ENCODE data around the gene PTBP1.
"Not testable (repeated sequence)": the region's sequence is repeated elsewhere in the genome, so short reads cannot be mapped to it uniquely, and the experiment has no call there.

Gene PTBP1

DNA sequence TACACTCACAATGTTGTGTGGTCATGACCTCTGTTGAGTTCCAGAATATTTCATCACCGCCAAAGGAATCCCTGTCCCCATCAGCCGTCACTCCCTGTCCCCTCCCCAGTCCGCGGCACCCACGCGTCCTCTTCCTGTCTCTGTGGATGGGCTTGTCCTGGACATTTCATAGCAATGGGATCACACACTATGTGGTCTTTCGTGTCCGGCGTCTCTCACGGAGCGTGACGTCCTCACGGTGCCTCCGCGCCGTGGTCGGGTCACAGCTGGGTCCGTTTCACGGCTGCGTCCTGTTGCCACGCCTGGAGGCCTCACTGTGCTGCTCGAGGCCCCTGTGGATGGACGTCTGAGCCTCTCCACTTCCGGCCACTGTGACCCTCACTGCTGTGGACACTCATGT, 37.0 kb downstream of the PTBP1 start:
- DNase-seq: no peak

DNA sequence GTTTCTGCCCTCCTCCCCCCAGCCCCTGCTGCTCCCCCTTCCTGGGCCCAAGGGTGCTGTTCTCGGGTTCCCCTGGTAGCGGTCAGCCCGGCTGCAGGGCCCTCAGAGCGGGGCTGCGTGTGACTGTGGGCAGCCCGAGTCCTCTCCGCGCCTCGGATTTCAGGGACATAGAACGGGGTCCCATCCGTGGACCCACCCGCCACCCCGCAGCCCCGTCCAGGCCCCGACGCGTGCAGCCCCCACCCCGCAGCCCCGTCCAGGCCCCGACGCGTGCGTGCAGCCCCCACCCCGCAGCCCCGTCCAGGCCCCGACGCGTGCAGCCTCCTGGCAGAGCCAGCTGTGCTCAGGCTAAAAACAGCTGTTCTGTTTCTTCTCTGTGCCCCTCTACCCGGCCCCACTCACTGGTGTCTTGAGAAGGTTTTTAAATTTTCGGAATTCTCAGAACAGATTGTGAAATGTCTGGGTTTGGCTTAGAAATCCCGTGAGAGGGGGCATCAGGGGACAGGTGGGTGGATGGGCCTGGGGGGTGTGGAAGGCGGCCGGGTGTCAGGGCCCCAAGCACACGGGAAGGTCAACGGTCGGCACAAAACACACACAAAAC, 38.1 kb downstream of the PTBP1 start:
- DNase-seq: no peak

DNA sequence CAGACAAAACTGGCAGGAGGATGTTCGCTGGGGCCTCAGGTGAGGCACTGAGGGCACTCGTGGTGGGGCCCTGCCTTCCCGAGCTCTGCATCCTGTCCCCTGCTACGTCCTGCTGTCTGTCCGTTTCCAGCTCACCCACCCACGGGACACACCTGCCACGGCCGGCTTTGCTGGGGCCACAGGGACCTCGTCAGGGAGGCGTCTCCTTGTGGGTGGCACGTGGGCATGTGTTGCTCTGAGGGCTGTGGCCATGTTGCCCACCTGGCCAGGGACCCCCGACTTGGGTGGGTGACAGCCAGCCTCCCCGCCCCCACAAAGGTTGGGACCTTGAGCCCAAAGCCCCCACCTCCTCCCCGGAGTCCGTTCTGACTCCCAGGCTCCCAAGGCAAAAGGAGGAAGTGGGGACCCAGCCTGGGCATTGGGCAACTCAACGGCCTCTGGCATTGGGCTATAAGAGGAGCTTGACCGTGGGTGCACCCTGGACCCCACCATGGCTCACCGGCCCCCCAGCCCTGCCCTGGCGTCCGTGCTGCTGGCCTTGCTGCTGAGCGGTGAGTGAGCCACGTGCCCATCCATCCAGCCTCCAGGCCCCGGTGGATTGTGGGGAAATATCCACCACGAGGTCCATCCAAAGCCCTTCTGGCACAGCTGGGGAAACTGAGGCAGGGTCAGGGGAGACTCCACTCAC, 43.4 kb downstream of the PTBP1 start, which contains the start of gene PRTN3:
TSS of gene PRTN3 (plus strand) at position 481 of the 688 bp plus-strand sequence. CDS start at position 491, 10 bp downstream.
- DNase-seq: no peak

DNA sequence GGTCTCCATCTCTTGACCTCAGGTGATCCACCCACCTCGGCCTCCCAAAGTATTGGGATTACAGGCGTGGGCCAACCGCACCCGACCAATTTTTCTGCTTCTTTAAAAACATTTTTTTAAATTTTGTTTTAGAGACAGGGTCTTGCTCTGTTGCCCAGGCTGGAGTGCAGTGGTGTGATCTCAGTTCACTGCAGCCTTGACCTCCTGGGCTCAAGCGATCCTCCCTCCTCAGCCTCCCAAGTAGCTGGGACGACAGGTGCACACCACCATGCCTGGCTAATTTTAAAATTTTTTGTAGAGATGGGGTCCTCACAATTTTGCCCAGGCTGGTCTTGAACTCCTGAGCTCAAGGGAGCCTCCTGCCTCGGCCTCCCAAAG, 45.5 kb downstream of the PTBP1 start:
- DNase-seq: not testable (repeated sequence)

DNA sequence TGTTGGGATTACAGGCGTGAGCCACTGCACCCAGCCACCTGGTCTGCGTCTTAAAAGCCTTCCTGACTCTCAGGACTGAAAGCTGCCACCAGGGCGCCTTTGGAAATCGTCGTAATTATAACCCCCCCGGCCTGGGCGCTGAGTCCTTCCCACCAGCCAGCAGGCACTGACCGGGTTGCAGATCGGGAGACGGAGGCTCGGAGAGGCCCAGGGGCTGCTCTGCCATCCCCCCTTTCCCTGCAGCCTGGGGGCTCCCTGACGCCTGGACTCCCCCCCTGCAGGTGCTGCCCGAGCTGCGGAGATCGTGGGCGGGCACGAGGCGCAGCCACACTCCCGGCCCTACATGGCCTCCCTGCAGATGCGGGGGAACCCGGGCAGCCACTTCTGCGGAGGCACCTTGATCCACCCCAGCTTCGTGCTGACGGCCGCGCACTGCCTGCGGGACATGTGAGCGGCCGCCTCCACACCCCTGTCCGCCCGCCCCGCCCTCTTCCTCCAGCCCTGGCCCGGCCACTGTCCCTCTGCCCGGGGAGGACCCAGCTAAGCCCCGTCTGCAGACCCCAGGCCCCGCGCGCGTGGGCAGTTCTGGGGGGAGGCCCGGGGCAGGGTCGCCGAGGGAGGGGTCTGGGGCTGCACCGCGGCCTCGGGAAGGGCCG, 46.1 kb downstream of the PTBP1 start:
- no peak for DNase-seq

DNA sequence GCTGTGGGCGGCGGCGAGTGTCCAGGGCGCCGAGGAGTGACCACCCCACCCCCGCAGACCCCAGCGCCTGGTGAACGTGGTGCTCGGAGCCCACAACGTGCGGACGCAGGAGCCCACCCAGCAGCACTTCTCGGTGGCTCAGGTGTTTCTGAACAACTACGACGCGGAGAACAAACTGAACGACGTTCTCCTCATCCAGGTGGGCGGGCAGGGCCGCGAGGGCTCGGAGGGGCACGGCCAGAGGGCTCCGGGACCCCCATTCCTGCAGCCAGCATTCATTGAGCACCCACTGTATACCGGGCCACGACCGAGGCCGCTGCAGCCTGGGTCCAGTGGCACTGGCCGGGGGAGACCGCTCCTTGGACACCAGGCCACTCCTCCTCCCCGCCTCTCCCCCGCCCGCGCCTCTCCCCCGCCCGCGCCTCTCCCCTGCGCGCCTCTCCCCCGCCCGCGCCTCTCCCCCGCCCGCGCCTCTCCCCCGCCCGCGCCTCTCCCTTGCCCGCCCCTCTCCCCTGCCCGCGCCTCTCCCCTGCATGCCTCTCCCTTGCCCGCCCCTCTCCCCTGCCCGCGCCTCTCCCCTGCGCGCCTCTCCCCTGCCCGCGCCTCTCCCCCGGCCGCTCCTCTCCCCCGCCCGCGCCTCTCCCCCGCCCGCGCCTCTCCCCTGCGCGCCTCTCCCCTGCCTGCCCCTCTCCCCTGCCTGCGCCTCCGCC, 46.7 kb downstream of the PTBP1 start:
- DNase-seq: no peak

DNA sequence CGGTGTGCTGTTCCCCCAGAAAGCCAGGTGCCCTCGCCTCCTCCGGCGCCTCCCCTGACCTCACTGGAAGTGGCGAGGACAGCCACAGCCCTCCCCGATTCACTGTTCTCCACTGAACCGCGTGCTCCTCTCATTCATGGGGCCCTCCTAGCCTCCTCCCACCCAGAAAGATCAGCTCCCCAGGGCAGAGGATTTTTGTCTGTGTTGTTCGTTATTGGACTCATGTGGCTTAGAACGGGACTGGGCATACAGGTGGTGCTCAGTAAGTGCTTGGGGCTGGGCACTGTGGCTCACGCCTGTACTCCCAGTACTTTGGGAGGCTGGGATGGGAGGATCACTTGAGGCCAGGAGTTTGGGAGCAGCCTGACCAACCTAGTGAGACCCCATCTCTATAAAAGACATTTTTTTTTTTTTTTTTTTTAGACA, 47.3 kb downstream of the PTBP1 start:
- no peak for DNase-seq

DNA sequence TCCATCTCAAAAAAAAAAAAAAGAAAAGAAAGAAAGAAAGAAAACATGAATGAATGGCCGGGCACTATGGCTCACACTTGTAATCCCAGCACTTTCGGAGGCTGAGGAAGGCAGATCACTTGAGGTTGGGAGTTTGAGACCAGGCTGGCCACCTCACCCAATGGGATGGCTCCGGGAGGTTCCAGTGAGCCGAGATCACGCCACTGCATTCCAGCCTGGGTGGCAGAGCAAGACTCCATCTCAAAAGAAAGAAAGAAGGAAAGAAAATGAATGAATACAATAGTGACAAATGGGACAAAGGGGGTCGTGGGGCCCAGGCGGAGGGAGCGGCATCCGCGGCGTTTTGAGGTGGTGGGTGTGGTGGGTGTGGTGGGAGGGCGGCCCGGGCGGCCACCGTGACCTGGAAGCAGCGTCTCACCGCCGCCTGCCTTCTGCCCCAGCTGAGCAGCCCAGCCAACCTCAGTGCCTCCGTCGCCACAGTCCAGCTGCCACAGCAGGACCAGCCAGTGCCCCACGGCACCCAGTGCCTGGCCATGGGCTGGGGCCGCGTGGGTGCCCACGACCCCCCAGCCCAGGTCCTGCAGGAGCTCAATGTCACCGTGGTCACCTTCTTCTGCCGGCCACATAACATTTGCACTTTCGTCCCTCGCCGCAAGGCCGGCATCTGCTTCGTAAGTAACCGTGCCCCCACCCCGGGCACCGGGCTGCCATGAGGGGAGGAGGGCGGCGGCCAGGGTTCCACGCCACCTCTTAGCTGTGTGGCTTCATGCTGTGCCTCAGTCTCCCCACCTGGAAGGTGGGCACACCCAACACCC, 48.7 kb downstream of the PTBP1 start:
- DNase-seq: no peak

DNA sequence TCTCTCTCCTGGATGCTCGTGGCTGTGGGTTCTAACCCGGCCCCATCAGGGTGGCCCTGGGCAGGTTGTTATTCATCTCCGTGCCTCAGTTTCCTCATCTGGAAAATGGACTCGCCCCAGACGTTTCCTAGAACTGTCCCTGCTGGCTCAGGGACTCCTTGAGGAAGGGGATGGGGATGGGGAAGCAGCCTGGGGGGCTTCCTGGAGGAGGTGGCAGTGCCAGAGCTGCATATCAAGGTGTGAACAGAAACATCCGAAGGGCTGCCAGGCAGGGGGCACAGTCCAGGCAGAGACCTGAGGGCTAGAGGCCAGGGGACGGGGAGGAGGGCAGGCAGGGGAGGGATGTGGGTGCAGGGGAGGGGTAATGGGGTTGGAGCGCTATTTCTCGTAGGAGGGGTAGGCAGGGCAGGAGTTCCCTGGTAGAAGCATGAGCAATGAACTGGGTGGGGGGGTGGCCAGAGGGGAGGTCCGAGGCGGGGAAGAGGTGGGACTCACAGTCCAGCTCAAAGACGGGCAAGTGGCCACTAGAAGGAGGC, 51.2 kb downstream of the PTBP1 start:
- DNase-seq: no peak

DNA sequence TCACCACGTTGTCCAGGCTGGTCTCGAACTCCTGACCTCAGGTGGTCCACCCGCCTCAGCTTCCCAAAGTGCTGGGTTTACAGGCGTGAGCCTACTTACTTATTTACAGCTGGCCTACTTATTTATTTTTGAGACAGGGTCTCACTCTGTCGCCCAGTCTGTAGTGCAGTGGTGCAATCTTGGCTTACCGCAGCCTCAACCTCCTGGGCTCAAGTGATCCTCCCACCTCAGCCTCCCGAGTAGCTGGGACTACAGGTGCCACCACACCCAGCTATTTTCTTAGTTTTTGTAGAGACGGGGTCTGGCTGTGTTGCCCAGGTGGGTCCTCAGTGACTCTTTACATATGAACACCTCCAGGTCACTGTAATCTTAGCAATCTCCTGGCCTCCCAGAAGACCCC, 51.9 kb downstream of the PTBP1 start:
- not testable (repeated sequence) for DNase-seq

DNA sequence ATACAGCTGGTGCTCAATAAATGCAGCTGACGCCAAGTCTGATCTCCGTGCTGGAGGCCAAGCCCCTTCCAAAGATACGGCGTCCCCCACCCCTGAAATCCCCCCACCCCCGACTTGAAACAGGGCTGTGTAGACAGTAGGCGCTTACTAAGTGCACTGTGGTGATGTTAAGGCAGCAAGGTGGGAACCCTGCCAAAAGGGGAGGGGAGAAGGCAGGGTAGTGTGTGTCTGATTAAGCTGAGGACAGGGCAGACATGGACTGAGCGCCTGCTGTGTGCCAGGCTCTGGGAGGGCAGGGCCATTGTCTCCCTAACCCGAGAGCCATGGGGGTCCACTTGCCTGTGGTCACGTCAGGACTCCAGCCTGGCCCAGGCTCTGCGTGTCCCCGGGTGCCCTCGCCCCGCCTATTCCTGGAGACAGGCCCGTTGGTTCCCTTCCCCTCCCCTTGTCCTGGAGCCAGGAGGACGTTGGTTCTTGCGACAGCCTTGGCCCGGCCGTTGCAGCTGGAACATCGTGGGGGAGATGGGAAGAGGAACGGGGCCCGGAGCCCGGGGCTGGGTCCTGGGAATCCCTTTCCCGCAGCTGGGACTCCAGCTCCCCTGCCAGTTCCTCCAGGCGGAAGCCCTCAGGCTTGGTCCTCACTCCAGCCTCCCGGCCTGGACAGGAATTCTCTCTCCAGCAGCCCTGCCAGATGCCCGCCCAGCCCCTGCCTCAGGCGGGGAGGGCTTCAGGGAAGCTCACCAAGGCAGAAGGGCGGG, 53.1 kb downstream of the PTBP1 start:
- no peak for DNase-seq

DNA sequence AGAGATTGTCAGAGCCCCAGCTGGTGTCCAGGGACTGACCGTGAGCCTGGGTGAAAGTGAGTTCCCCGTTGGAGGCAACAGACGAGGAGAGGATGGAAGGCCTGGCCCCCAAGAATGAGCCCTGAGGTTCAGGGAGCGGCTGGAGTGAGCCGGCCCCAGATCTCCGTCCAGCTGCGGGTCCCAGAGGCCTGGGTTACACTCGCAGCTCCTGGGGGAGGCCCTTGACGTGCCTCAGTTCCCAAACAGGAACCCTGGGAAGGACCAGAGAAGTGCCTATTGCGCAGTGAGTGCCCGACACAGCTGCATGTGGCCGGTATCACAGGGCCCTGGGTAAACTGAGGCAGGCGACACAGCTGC, 53.7 kb downstream of the PTBP1 start:
- DNase-seq: no peak

DNA sequence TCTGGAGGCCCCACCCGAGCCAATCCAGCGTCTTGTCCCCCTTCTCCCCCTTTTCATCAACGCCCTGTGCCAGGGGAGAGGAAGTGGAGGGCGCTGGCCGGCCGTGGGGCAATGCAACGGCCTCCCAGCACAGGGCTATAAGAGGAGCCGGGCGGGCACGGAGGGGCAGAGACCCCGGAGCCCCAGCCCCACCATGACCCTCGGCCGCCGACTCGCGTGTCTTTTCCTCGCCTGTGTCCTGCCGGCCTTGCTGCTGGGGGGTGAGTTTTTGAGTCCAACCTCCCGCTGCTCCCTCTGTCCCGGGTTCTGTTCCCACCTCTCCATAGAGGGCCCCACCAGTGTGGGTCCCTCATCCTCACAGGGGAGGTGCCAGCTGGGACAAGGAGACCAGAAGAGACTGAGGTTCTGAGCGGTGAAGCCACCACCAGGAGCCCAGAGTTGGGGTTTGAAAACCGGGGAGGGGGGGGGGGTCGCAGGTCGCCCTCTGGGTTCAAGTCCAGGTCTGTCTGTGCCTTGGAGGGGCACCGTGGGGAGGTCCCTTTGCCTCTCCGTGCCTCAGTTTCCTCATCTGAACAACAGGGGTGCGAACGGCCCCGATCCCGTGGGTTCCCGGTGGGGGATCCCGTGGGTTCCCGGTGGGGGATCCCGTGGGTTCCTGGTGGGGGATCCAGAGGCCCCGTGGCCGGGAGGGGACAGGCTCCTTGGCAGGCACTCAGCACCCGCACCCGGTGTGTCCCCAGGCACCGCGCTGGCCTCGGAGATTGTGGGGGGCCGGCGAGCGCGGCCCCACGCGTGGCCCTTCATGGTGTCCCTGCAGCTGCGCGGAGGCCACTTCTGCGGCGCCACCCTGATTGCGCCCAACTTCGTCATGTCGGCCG, 55.1 kb downstream of the PTBP1 start, which contains the start of gene ELANE:
TSS of gene ELANE (plus strand) at position 168 of the 878 bp plus-strand sequence. CDS start at position 194, 26 bp downstream.
- DNase-seq: no peak

DNA sequence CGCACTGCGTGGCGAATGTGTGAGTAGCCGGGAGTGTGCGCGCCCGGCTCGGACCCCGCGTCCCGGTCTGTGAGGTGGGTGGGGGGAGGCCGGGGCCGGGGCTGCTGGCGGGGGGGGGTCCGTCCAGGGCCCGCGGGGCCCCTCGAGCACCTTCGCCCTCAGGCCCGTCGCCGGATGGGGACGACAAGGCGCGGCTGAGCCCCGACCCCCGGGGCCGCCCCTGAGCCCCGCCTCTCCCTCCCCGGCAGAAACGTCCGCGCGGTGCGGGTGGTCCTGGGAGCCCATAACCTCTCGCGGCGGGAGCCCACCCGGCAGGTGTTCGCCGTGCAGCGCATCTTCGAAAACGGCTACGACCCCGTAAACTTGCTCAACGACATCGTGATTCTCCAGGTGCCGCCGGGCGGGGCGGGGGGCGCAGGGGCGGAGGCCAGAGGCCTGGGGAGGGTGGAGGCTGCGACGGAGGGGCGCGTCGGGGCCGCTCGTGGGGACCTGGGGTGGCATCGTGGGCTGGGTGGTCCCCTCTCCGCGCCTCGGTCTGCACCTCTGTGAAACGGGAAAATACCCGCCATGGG, 55.8 kb downstream of the PTBP1 start:
- DNase-seq: no peak

DNA sequence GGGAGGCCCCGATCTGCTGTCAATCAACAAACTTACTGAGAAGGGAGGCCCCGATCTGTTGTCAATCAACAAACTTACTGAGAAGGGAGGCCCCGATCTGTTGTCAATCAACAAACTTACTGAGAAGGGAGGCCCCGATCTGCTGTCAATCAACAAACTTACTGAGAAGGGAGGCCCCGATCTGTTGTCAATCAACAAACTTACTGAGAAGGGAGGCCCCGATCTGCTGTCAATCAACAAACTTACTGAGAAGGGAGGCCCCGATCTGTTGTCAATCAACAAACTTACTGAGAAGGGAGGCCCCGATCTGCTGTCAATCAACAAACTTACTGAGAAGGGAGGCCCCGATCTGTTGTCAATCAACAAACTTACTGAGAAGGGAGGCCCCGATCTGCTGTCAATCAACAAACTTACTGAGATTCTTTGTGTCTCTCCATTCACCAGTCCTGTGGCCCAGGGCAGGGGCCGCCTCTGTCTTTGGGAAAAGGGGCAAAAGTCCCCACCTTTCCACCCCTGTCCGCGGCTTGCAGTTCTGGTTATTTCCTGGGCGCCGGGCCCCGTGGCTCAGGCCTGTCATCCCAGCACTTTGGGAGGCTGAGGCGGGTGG, 56.5 kb downstream of the PTBP1 start:
- DNase-seq: not testable (repeated sequence)

DNA sequence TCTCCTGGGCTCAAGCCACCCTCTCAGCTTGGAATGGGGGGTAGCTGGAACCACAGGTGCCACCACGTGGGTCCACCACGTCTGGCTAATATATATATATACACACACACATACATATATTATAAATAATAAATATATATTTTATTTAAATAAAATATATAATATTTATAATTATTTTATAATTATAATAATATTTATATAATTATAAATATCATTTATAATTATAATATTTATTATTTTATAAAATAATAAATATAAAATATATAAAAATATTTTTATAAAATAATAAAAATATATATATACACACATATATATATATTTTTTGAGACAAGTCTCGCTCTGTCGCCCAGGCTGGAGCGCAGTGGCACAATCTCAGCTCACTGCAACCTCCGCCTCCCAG, 57.3 kb downstream of the PTBP1 start:
- no peak for DNase-seq

DNA sequence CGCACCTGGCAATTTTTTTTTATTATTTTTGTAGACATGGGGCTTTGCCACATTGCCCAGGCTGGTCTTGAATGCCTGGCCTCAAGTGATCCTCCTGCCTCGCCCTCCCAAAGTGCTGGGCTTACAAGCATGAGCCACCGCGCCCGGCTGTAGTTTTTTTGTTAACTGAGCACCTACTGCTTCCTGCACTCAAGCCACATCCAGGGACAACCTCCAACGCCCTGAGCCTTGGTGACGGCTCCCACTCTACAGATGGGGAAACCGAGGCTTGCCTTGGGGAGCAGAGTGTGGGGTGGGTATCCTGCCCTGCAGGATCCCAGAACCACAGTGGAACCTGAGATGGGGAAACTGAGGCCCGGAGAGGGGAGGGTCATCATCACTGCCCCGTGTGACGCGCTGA, 57.9 kb downstream of the PTBP1 start:
- DNase-seq: no peak

DNA sequence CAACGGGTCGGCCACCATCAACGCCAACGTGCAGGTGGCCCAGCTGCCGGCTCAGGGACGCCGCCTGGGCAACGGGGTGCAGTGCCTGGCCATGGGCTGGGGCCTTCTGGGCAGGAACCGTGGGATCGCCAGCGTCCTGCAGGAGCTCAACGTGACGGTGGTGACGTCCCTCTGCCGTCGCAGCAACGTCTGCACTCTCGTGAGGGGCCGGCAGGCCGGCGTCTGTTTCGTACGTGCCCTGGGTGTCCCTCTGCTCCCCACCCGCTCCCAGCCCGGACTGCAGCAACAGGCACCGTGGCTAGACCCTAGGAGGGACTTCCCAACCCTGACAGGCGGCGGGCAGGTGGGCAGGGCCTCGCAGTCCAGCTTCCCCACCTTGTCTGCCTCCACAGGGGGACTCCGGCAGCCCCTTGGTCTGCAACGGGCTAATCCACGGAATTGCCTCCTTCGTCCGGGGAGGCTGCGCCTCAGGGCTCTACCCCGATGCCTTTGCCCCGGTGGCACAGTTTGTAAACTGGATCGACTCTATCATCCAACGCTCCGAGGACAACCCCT, 58.4 kb downstream of the PTBP1 start:
- DNase-seq: no peak

DNA sequence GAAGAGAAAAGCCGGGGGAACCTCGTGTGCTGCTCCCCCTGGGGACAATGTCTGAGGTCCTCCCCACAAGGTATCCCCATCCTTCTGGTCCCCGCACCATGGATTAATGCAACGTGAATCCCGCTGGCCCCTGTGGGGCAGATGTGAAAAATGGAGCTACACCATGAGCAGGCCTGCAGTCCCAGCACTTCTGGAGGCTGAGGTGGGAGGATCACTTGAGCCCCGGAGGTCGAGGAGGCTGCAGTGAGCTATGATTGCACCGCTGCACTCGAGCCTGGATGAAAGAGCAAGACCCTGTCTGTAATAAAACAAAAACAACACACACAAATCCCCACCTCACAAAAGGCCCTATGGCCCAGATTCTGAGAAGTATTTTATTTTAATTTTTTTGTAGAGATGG, 61.0 kb downstream of the PTBP1 start:
- DNase-seq: no peak

Measured in activated CD4-positive, alpha-beta T cell treated with anti-CD3 and anti-CD28 coated beads, Interleukin-2, amount 50 U/mL, for 4 hours (primary cell).